Measurements from ENCODE around the gene NDUFS6.

DNA sequence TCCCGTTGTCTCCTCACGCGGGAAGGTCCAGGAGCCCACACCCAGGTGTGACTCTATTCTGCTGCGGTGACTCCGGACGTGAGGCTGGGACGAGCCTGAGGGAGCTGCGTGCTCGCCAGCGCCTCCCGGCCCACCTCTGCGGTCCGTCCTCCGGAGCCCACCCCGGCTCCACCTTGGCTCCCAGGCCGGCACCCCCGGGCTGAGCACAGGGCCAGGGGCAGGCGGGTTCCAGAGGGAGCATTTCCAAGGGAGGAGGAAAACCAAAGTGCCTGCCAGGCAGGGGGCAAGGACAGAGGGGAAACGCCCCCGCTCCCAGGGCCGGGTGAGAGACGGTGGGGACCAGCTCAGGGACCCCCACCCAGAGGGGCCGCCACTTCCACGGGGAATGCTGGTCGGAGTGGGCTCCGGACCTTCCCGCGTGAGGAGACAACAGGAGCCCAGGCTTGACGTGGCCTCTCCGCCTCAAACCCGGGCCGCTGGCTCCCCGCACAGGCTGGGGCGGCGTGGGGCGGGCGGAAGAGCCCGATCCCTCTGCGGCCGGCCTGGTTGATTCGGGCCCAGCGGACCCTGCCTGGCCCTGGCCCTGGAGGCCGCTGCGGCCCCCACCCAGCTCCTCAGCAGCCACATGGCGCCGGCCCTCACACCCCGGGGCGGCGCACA lies 55.5 kb downstream of the NDUFS6 start:
- TF ChIP-seq, protein P1, sequence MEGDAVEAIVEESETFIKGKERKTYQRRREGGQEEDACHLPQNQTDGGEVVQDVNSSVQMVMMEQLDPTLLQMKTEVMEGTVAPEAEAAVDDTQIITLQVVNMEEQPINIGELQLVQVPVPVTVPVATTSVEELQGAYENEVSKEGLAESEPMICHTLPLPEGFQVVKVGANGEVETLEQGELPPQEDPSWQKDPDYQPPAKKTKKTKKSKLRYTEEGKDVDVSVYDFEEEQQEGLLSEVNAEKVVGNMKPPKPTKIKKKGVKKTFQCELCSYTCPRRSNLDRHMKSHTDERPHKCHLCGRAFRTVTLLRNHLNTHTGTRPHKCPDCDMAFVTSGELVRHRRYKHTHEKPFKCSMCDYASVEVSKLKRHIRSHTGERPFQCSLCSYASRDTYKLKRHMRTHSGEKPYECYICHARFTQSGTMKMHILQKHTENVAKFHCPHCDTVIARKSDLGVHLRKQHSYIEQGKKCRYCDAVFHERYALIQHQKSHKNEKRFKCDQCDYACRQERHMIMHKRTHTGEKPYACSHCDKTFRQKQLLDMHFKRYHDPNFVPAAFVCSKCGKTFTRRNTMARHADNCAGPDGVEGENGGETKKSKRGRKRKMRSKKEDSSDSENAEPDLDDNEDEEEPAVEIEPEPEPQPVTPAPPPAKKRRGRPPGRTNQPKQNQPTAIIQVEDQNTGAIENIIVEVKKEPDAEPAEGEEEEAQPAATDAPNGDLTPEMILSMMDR (IDR thresholded peaks at IDR 0.05), result no peak
- TF ChIP-seq POLR2A (IDR thresholded peaks at IDR 0.05), result no peak
- no peak for TF ChIP-seq EP300 (IDR thresholded peaks at IDR 0.05)
- no peak for TF ChIP-seq POLR2AphosphoS5 (IDR thresholded peaks at IDR 0.05)

All from upper lobe of left lung (tissue), 4 donors.